Mucosa of descending colon (tissue), 3 donors: Measurements from ENCODE around the gene WNK1. TPM values are rescaled to one million over a fixed set of nuclear protein-coding genes. Genes with fewer than 3 reads are reported as not detected.

Experiments used
- ATAC-seq: fragments of 200-7000 bp; cut with Tn5 transposase; one replicate; pipeline ENCODE4 v1.9.1; 2020; ENCODE audit warnings: mild to moderate bottlenecking, moderate library complexity
- DNase-seq, 3 donors: peaks; one replicate each; pipeline ENCODE4 v3.0.0-alpha.2; 2020
- H3K36me3 ChIP-seq: fragments of 200-600 bp; one replicate; pipeline ENCODE4 v1.8.0; 2021; ENCODE audit warnings: low read depth, mild to moderate bottlenecking
- H3K4me1 ChIP-seq: fragments of 200-600 bp; one replicate; pipeline ENCODE4 v1.8.0; 2021; ENCODE audit warnings: low read depth, mild to moderate bottlenecking
- H3K4me3 ChIP-seq: fragments of 200-600 bp; one replicate; pipeline ENCODE4 v1.8.0; 2021; ENCODE audit warnings: mild to moderate bottlenecking
- H3K9me3 ChIP-seq: fragments of 200-600 bp; one replicate; pipeline ENCODE4 v1.8.0; 2021; ENCODE audit warnings: mild to moderate bottlenecking
- intact Hi-C, 2 donors: fragments of 100-400 bp; cut with DNase I in 1 of 2; cut with micrococcal nuclease in 1 of 2; formaldehyde crosslinking; loops; one replicate each; pipeline versions ENCODE4 v1.11.0 to v1.11.1; 2022; cut with DNase I, micrococcal nuclease
- total RNA-seq, 3 donors: library from RNA; stranded (reverse); fragmentation: NEBNext Ultra II Directional in 2 of 3; extraction: Animal tissue kit (Norgen Biotek cat#: 25700) in 2 of 3; gene quantifications; one replicate each; pipeline versions ENCODE4 v1.2.1 to v1.2.4, GENCODE V29; 2021 to 2023
- TF ChIP-seq, protein P1 (sequence below): fragments of 200-600 bp; IDR thresholded peaks from one replicate; pipeline ENCODE4 v1.8.0; 2022; ENCODE audit warnings: antibody characterized with exemption, mild to moderate bottlenecking
- donor health status: DM: no; HTN: no; CAD: no; lungs with moderate emphysema.
- donor health status: DM: no; HTN: no; CAD: no.
- donor health status: DM: no; HTN: yes; CAD: no.

Gene WNK1
- total RNA-seq, 3 donors from 2014 or later = 84.0 to 155 (median 85.5) TPM

DNA sequence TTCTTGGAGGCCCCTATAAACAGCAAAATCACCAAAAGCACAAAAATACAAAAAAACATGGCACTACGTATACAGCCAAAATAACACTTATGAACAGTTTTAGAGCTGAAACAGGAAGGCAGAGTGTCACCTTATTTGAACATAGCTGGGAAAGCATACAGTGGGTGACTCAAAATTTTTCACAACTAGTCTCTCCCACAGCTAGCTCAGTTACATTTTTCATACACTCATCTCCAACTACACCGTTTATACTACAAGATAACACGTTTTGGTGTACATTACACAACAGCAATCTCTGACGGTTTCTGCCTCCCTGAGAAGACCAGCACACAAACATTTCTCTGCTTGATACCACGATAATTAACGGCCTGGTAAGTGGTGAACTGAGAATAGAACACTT lies 194.3 kb downstream of the WNK1 start:
- H3K4me1 ChIP-seq = peaks cover 24% of the 10 kb centered on the region
- H3K4me3 ChIP-seq = no peak overlapping the region
- TF ChIP-seq, protein P1, sequence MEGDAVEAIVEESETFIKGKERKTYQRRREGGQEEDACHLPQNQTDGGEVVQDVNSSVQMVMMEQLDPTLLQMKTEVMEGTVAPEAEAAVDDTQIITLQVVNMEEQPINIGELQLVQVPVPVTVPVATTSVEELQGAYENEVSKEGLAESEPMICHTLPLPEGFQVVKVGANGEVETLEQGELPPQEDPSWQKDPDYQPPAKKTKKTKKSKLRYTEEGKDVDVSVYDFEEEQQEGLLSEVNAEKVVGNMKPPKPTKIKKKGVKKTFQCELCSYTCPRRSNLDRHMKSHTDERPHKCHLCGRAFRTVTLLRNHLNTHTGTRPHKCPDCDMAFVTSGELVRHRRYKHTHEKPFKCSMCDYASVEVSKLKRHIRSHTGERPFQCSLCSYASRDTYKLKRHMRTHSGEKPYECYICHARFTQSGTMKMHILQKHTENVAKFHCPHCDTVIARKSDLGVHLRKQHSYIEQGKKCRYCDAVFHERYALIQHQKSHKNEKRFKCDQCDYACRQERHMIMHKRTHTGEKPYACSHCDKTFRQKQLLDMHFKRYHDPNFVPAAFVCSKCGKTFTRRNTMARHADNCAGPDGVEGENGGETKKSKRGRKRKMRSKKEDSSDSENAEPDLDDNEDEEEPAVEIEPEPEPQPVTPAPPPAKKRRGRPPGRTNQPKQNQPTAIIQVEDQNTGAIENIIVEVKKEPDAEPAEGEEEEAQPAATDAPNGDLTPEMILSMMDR = no peak
- DNase-seq (no peak), ATAC-seq (no peak)
- no peaks in the 10 kb centered on the region for H3K9me3 ChIP-seq
- intact Hi-C loops = loop anchor here in 1 of 2 donors (10.0 kb wide), 1 partner anchor 372 kb away; no protein-coding TSS in a partner anchor
- H3K36me3 ChIP-seq = peaks cover 3% of the 10 kb centered on the region

- Histone ChIP-seq H3K4me1 (peaks cover 22% of the 10 kb centered on the region), H3K36me3 (peaks cover 3% of the 10 kb centered on the region), H3K9me3 (no peaks in the 10 kb centered on the region), H3K4me3 (peak overlapping the region; percentile 61)
- TF ChIP-seq, protein P1 = no peak
- ATAC-seq = peak; percentile 5
- intact Hi-C loops = loop anchor here in 1 of 2 donors (10.0 kb wide), 1 partner anchor 373 kb away; no protein-coding TSS in a partner anchor
- DNase-seq = peak in 2 of 3 donors; percentile 44 to 53
Measured at GRCh38 chr12:948238-948637, 195.9 kb downstream of the WNK1 start.

DNA sequence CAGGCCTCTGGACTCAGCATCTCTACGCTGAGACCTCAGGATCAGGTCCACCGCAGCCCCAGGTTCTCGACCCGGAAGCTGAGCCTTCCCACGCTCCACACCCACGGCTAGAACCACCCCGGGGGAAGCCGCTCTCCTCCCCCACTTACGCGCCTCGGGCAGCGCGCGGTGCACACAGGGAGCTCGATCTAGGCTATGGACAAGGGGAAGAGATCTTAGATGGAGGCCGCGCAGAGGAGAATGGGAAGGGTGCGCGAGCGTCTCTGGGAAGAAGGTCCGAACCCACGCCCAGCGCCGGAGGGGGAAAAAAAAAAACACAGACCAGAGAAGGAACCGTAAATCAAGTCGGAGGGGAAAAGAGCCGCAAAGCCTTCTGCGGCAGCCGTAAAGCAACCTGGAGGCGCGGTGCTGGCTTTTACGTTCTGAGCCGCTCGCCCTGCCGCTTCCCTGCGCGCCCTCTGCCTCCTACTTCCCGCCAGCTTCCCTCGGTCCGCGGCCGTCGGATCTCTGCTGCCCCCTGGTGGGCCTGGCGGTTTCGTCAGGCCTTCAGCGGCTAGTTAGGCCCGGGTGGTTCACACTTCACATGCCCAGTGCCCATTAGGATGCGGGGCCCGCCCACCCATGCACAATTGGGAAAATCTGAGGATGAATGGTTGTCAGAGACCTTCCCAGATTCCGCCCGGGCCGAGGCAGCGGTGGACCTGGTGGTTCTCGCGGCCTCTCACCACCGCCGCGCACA lies 197.2 kb downstream of the WNK1 start, which contains the start of gene RAD52:
Gene RAD52 (minus strand): TSS at position 242 of the 739 bp plus-strand sequence. CDS start 16,636 bp downstream, outside the sequence.
- H3K4me1 ChIP-seq = peaks cover 22% of the 10 kb centered on the region
- peak within 1 kb of the TSS; percentile 61 for H3K4me3 ChIP-seq
- DNase-seq (peak; percentile 98), ATAC-seq (peak; percentile 93)
- H3K9me3 ChIP-seq = no peaks in the 10 kb centered on the region
- peaks cover 3% of the 10 kb centered on the region for H3K36me3 ChIP-seq
- intact Hi-C loops = loop anchor here in 1 of 2 donors (10.0 kb wide), 1 partner anchor 375 kb away; no protein-coding TSS in a partner anchor
- TF ChIP-seq, protein P1 = peak; percentile 94

DNA sequence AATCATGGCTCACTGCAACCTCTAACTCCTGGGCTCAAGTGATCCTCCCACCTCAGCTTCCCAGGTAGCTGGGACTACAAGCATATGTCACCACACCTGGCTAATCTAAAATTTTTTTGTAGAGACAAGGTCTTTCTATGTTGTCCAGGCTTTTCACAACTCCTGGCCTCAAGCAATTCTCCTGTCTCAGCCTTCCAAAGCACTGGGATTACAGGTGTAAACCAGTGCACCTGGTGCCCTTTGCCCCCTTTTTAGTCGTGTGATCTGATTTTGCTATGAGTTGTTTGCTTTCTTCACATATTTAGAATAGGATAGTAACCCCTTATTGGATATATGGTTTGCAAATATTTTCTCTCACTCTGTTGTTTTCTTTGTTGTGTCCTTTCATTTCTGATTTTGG lies 198.8 kb downstream of the WNK1 start:
- peak in 1 of 3 donors; percentile 28 for DNase-seq
- intact Hi-C loops = no loop called here

GRCh38 chr12:953776-954175 lies 201.4 kb downstream of the WNK1 start:
- peaks cover 3% of the 10 kb centered on the region for H3K36me3 ChIP-seq
- TF ChIP-seq, protein P1 = no peak
- H3K9me3 ChIP-seq = no peaks in the 10 kb centered on the region
- peaks cover 13% of the 10 kb centered on the region for H3K4me1 ChIP-seq
- DNase-seq (no peak), ATAC-seq (no peak)
- no peak overlapping the region for H3K4me3 ChIP-seq
- intact Hi-C loops = no loop called here

More for the DNA sequence above, 198.8 kb downstream of the WNK1 start:
- ATAC-seq = no peak
- peaks cover 3% of the 10 kb centered on the region for H3K36me3 ChIP-seq
- no peak overlapping the region for H3K4me3 ChIP-seq
- no peaks in the 10 kb centered on the region for H3K9me3 ChIP-seq
- peaks cover 22% of the 10 kb centered on the region for H3K4me1 ChIP-seq
- TF ChIP-seq, protein P1 = no peak
